ENCODE data around the gene HECW1.

- TF ChIP-seq EP300 (IDR thresholded peaks at IDR 0.05) (no peak), RFX5 (IDR thresholded peaks at IDR 0.05) (no peak), CTCF (IDR thresholded peaks at IDR 0.05) (no peak), KDM5A (IDR thresholded peaks at IDR 0.05) (no peak)
Observed at GRCh38 chr7:43542716-43543115, 430.3 kb downstream of the HECW1 start.
